GM10248 (cell line): ENCODE results near the gene LRRFIP1.

Source experiments
- CTCF ChIA-PET: fragments of 300-600 bp; sonication (Branson Sonifier 250); formaldehyde crosslinking; extraction: SDS; loops from one replicate; lab custom pipeline; 2021; ENCODE audit warnings: antibody characterized with exemption; lab: Yijun Ruan, JAX
- POLR2A ChIA-PET: fragments of 350-650 bp; sonication (Branson Sonifier 250); formaldehyde crosslinking; extraction: SDS; loops from one replicate; lab custom pipeline; 2020; ENCODE audit warnings: antibody characterized with exemption; lab: Yijun Ruan, JAX
- DNase-seq: peaks from one replicate; pipeline ENCODE4 v3.0.0; 2012; ENCODE audit errors: extremely low spot score
- TF ChIP-seq, protein P1 (sequence below): IDR thresholded peaks from 2 replicates; pipeline ENCODE4 v1.5.1; 2012; ENCODE audit warnings: mild to moderate bottlenecking, low read depth; ENCODE audit errors: extremely low read depth, missing control alignments, control extremely low read depth

LRRFIP1 gene

DNA sequence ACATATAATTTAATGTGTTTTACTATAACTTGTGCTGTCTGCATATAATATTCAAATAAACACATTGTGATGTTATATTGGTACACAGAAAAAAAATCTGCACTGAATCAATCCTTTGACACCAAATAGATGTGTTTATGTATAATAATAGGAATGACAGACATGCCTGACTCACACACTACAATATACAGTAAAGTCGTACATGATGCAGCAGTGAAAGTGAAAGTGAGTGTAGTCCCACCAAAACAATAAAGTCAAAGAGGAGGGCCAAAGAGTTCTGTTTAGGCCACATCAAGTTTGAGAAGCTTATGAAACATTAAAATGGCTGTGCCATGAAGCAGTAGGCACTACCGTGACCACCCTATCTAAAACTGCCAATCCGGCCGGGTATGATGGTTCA, 163.0 kb downstream of the LRRFIP1 start:
- ChIA-PET POLR2A (no interaction called here), CTCF (interaction anchor here (1.3 kb wide), 2 partner anchors 15 to 35 kb away, joined by 3 to 5 read pairs; no protein-coding TSS in a partner anchor)
- no peak for DNase-seq
- TF ChIP-seq, protein P1, sequence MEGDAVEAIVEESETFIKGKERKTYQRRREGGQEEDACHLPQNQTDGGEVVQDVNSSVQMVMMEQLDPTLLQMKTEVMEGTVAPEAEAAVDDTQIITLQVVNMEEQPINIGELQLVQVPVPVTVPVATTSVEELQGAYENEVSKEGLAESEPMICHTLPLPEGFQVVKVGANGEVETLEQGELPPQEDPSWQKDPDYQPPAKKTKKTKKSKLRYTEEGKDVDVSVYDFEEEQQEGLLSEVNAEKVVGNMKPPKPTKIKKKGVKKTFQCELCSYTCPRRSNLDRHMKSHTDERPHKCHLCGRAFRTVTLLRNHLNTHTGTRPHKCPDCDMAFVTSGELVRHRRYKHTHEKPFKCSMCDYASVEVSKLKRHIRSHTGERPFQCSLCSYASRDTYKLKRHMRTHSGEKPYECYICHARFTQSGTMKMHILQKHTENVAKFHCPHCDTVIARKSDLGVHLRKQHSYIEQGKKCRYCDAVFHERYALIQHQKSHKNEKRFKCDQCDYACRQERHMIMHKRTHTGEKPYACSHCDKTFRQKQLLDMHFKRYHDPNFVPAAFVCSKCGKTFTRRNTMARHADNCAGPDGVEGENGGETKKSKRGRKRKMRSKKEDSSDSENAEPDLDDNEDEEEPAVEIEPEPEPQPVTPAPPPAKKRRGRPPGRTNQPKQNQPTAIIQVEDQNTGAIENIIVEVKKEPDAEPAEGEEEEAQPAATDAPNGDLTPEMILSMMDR = no peak

- ChIA-PET POLR2A (no interaction called here), CTCF (interaction anchor here (1.1 kb wide), 2 partner anchors 13 to 31 kb away, joined by 3 read pairs; no protein-coding TSS in a partner anchor)
- no peak for DNase-seq
- TF ChIP-seq, protein P1 = no peak
These were observed 164.8 kb downstream of the LRRFIP1 start for GRCh38 chr2:237791977-237792727.

DNA sequence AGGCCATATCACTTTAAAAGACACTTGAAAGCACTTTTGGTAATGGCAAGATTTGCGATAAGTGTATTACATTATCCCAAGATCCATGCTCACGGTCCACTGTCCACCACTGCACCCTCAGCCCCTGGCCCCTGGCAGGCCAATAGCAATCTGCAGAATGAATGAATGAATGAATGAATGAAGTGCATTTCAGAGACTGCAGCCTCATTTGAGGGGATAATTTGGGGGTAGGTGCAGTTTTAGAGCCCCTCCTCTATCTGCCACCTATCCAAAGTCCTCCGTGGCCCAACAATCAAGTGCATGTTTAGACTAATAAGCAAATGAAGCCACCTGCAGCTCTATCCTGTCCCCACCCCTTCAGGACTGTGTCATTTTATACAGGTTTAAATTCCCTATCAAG, 169.9 kb downstream of the LRRFIP1 start:
- ChIA-PET CTCF (interaction anchor here (1.7 kb wide), 1 partner anchor 13 kb away, joined by 4 read pairs; no protein-coding TSS in a partner anchor), POLR2A (no interaction called here)
- DNase-seq = no peak
- TF ChIP-seq, protein P1 = no peak

- no peak for DNase-seq
- TF ChIP-seq, protein P1 = no peak
- CTCF ChIA-PET = no interaction called here
- POLR2A ChIA-PET = no interaction called here
These were observed 171.1 kb downstream of the LRRFIP1 start, which contains the start of gene RBM44 for GRCh38 chr2:237798236-237799059. RBM44 (plus strand) TSS chr2:237798779; CDS start chr2:237813610, 14,831 bp downstream.

- POLR2A ChIA-PET = no interaction called here
- TF ChIP-seq, protein P1 = no peak
These were observed 171.7 kb downstream of the LRRFIP1 start for GRCh38 chr2:237799060-237799428.

GRCh38 chr2:237801466-237801865, 174.1 kb downstream of the LRRFIP1 start:
- TF ChIP-seq, protein P1 = no peak
- ChIA-PET POLR2A (no interaction called here), CTCF (interaction anchor here (1.2 kb wide), 1 partner anchor 19 kb away, joined by 3 read pairs; no protein-coding TSS in a partner anchor)
- DNase-seq = no peak

More at GRCh38 chr2:237799060-237799428, 171.7 kb downstream of the LRRFIP1 start:
- CTCF ChIA-PET = no interaction called here
- no peak for DNase-seq
